GM23248 (cell line): Measurements from ENCODE around the gene SUSD3. TPM values are rescaled to one million over a fixed set of nuclear protein-coding genes. Genes with fewer than 3 reads are reported as not detected.

Experiments
- DNase-seq: peaks from one replicate; pipeline ENCODE4 v3.0.0-alpha.2; 2015
- H2AFZ ChIP-seq: fragments of 200-600 bp; sonication (generic); 2 replicates; pipeline ENCODE4 v1.6.1; 2016; ENCODE audit warnings: antibody characterized with exemption
- H3F3A ChIP-seq: fragments of 200-600 bp; sonication (generic); 2 replicates; pipeline ENCODE4 v1.6.1; 2016; ENCODE audit warnings: mild to moderate bottlenecking, antibody characterized with exemption, mixed run types; ENCODE audit not compliant: insufficient read depth
- H3K27ac ChIP-seq: fragments of 200-600 bp; sonication (generic); 2 replicates; pipeline ENCODE4 v1.5.1; 2016; ENCODE audit warnings: mild to moderate bottlenecking
- H3K27me3 ChIP-seq: fragments of 200-600 bp; sonication (generic); replicated peaks from 2 replicates; pipeline ENCODE4 v1.6.1; 2016; ENCODE audit warnings: mild to moderate bottlenecking; ENCODE audit not compliant: insufficient read depth
- H3K36me3 ChIP-seq: fragments of 200-600 bp; sonication (generic); 2 replicates; pipeline ENCODE4 v1.6.1; 2016; ENCODE audit warnings: low read depth, mild to moderate bottlenecking
- H3K4me1 ChIP-seq: fragments of 200-600 bp; sonication (generic); 2 replicates; pipeline ENCODE4 v1.6.1; 2016; ENCODE audit warnings: mild to moderate bottlenecking; ENCODE audit not compliant: insufficient read depth
- H3K4me2 ChIP-seq: fragments of 200-600 bp; sonication (generic); one replicate; pipeline ENCODE4 v1.6.1; 2016; ENCODE audit warnings: mild to moderate bottlenecking; ENCODE audit not compliant: unreplicated experiment
- H3K4me3 ChIP-seq: fragments of 200-600 bp; sonication (generic); 2 replicates; pipeline ENCODE4 v1.5.1; 2016; ENCODE audit warnings: mild to moderate bottlenecking
- H3K79me2 ChIP-seq: fragments of 200-600 bp; sonication (generic); 2 replicates; pipeline ENCODE4 v1.6.1; 2016; ENCODE audit warnings: mild to moderate bottlenecking; ENCODE audit not compliant: insufficient read depth
- H3K9ac ChIP-seq: fragments of 200-600 bp; sonication (generic); 2 replicates; pipeline ENCODE4 v1.6.1; 2016; ENCODE audit warnings: mild to moderate bottlenecking
- H3K9me2 ChIP-seq: fragments of 200-600 bp; sonication (generic); 2 replicates; pipeline ENCODE4 v1.6.1; 2016; ENCODE audit warnings: mixed run types, mild to moderate bottlenecking, moderate library complexity; ENCODE audit not compliant: insufficient read depth
- H3K9me3 ChIP-seq: fragments of 200-600 bp; sonication (generic); one replicate; pipeline ENCODE4 v1.6.1; 2017; ENCODE audit warnings: low read depth
- H4K20me1 ChIP-seq: fragments of 200-600 bp; sonication (generic); 2 replicates; pipeline ENCODE4 v1.6.0; 2016; ENCODE audit not compliant: insufficient read depth
- EZH2 ChIP-seq: fragments of 200-600 bp; sonication (generic); IDR thresholded peaks from 2 replicates; pipeline ENCODE4 v1.6.1; 2018; ENCODE audit warnings: antibody characterized with exemption, mild to moderate bottlenecking; ENCODE audit not compliant: insufficient read depth, poor library complexity, severe bottlenecking
- EZH2phosphoT487 ChIP-seq: fragments of 200-600 bp; sonication (generic); IDR thresholded peaks from 2 replicates; pipeline ENCODE4 v1.6.1; 2018; ENCODE audit warnings: antibody characterized with exemption, moderate library complexity, mild to moderate bottlenecking, low read depth; ENCODE audit not compliant: insufficient read depth
- WGBS, 2 experiments: methylation state at CpG; one replicate each; pipeline ENCODE4 v1.1.6; 2015 to 2017; ENCODE audit warnings: low lambda C conversion rate in 2 of 2, low coverage in 1 of 2; ENCODE audit errors: missing lambda C conversion rate in 2 of 2; 5-methylcytosine and 5-hydroxymethylcytosine counted together
- in situ Hi-C: fragments of 300-500 bp; cut with MboI; formaldehyde crosslinking; loops from 2 replicates; pipeline ENCODE4 v1.15.0; 2020
- polyA plus RNA-seq: library from polyadenylated mRNA; unstranded; fragments of >200 nt; fragmentation: Nextera tagmentation; extraction: Ambion mirVana; gene quantifications from 2 replicates; pipeline ENCODE4 v1.2.1, GENCODE V29; 2016
- total RNA-seq: library from RNA; depleted of rRNA; stranded (reverse); fragments of >200 nt; shearing (Covaris generic); gene quantifications from 2 replicates; pipeline ENCODE4 v1.2.3, GENCODE V29; 2014

SUSD3 gene
- total and polyA plus RNA-seq, 2 experiments from 2014 or later = 0.43 TPM; not detected in 1

DNA sequence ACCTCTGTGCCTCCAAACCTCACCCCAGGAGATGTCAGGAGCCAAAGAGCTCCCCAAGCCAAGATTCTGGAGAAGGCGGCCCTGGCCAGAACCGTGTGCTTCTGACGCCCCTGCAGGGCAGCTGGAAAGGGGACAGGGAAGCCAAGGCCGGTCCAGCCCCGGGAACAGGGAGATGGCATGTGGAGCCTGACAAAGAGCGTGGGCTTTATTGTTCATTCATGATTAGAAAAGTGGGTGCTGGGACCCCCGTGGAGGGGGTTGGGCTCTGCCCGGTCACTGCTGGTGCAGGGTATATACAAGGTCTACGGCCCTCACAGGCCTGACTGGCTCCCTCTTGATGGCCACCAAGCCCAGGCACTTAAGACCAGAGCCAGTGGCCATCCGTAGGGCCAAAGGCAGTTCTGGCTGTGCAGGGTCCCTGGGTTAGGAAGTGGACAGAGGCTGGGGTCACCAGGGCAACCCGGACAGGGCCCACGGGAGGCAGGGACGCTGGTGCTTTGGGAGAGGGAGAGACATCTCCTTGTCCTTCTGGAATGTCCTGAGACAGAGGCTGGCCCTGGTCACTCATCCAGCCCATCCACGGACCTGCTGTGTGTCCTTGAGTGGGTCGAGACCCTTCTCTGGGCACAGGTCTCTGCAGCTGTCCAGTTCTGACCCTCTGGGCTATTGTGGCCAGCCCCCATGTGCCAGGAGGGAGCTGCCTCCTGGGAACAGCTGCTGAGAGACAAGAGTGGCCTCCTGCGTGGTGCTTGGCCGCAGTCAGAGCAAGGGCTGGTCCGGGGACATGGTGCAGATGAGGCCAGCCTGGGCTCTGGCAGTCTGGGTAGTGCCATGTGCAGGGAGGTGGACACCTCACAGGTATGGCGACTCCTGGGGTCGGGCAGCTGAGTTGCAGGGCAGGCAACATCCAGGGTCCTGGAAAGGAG is 63.1 kb downstream of the SUSD3 start:
- Histone ChIP-seq H3K9me2 (no peaks in the 10 kb centered on the region), H3K4me1 (peaks cover 11% of the 10 kb centered on the region), H3K36me3 (no peaks in the 10 kb centered on the region), H4K20me1 (no peaks in the 10 kb centered on the region), H3K9me3 (no peaks in the 10 kb centered on the region), H3K27me3 (no peaks in the 10 kb centered on the region), H3K4me3 (no peak overlapping the region), H3K79me2 (no peaks in the 10 kb centered on the region), H3K27ac (no peak overlapping the region), H3F3A (no peaks in the 10 kb centered on the region), H2AFZ (no peak overlapping the region), H3K9ac (no peak overlapping the region), H3K4me2 (no peak overlapping the region)
- WGBS, 2 experiments = 84 to 88% methylated on average over 19 to 20 of the region's 20 CpGs
- no peak for DNase-seq
- in situ Hi-C loops = no loop called here
- TF ChIP-seq EZH2 (no peak), EZH2phosphoT487 (no peak)

DNA sequence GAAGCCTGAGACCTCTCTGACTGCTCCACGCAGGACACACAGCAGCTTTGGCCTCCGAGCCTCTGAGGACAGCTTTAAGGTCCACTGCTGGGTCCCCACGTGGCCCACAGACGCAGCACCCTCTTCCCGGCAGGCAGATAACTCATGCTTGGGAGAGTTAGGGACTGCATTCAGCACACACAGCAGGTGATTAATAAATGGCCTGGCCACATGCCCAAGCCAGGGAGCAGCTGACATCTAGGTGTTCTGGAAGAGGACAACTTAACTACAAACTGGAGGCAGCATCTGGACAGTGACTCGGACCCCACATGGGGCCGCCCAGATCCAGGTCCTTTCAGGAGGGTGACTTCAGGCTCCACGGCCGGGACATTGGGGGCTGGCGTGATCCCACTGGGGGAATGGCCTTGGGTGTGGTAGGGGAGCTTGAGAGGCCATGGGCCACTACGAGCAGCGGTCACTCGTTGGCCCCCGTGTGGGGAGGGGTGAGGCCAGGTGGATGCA is 64.3 kb downstream of the SUSD3 start:
- Histone ChIP-seq H3K27me3 (no peaks in the 10 kb centered on the region), H4K20me1 (no peaks in the 10 kb centered on the region), H3K79me2 (no peaks in the 10 kb centered on the region), H3K36me3 (no peaks in the 10 kb centered on the region), H3K4me1 (peaks cover 11% of the 10 kb centered on the region), H3F3A (no peaks in the 10 kb centered on the region), H3K9ac (no peak overlapping the region), H2AFZ (no peak overlapping the region), H3K4me3 (no peak overlapping the region), H3K9me3 (no peaks in the 10 kb centered on the region), H3K4me2 (no peak overlapping the region), H3K9me2 (no peaks in the 10 kb centered on the region), H3K27ac (no peak overlapping the region)
- in situ Hi-C loops = no loop called here
- TF ChIP-seq EZH2phosphoT487 = no peak
- TF ChIP-seq EZH2 = no peak
- DNase-seq = no peak
- WGBS, 2 experiments = 93 to 95% methylated on average over 14 of the region's 14 CpGs

DNA sequence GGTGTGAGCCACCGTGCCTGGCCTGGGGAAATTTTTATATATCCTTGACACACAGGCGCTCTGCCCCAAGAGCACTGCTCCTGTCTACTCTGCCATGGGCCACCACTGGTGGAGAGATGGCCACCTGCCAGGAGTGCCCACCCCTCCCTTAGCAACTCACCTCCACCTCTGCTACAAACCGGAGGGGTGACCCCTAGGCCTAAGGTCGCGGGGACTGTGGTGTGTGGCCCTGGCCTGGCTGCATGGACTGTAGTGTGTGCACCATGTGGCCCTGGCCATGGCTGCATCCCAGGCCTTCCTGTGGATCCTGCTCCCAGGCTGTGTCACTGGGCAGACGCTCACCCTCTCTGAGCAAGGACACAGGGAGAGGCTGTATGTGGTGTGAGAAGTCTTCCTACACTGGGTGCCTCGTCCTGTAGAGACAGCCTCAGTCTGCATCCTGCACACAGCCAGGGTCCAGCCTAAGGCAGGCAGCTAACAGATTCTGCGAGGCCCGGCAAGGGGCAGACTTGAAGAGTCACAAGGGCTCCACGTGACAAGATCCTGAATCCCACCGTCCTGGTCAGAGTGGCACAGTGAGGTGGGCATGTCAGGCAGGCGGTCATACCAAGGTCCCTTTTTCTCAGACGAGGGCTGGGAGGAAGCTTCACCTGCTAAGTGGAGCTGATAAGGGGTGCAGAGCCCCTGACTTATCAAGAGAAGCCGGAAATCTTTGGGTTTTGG is 65.2 kb downstream of the SUSD3 start:
- Histone ChIP-seq H3K79me2 (no peaks in the 10 kb centered on the region), H3K36me3 (no peaks in the 10 kb centered on the region), H3K9me2 (no peaks in the 10 kb centered on the region), H3K27me3 (no peaks in the 10 kb centered on the region), H3K9ac (no peak overlapping the region), H3F3A (no peaks in the 10 kb centered on the region), H3K27ac (no peak overlapping the region), H3K9me3 (no peaks in the 10 kb centered on the region), H4K20me1 (no peaks in the 10 kb centered on the region), H3K4me2 (no peak overlapping the region), H3K4me1 (peaks cover 11% of the 10 kb centered on the region), H3K4me3 (no peak overlapping the region), H2AFZ (no peak overlapping the region)
- 85 to 87% methylated on average over 14 of the region's 14 CpGs for WGBS, 2 experiments
- TF ChIP-seq EZH2phosphoT487 (no peak), EZH2 (no peak)
- no peak for DNase-seq
- in situ Hi-C loops = no loop called here

DNA sequence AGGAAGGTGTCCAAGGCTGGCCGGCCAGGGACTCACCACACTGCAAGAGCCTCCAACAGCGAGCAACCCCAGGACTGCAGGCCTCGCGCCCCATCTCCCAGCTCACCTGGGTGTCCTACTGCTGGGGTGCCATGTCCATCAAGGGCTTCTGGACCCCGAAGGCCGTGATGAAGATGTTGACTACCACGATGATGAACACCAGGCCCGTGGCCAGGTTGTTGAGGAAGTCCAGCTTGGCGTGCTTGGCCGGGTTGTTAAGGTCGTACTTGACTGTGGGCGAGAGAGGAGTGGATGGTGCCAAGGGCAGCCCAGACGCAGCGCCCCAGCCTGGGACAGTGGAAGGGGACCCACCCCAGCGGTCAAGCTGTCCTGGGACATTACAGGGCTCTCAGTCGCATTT is 66.3 kb downstream of the SUSD3 start:
- Histone ChIP-seq H3K27ac (no peak overlapping the region), H3K9me3 (no peaks in the 10 kb centered on the region), H3K36me3 (no peaks in the 10 kb centered on the region), H3K27me3 (no peaks in the 10 kb centered on the region), H3K9me2 (no peaks in the 10 kb centered on the region), H4K20me1 (no peaks in the 10 kb centered on the region), H3K4me1 (peaks cover 6% of the 10 kb centered on the region), H3F3A (no peaks in the 10 kb centered on the region), H3K4me2 (no peak overlapping the region), H3K9ac (no peak overlapping the region), H3K79me2 (no peaks in the 10 kb centered on the region), H2AFZ (no peak overlapping the region), H3K4me3 (no peak overlapping the region)
- TF ChIP-seq EZH2 (no peak), EZH2phosphoT487 (no peak)
- in situ Hi-C loops = no loop called here
- DNase-seq = no peak
- WGBS, 2 experiments = 90 to 91% methylated on average over 16 of the region's 16 CpGs
